Measurements from ENCODE around the gene CCT4.
A peak's percentile ranks its signal among the peaks of the same experiment; 100 is the strongest.

The CCT4 gene

GRCh38 chr2:61906186-61906470 is 17.7 kb upstream of the CCT4 start:
- TF ChIP-seq CTCF (IDR thresholded peaks at IDR 0.05; ENCODE audit: borderline replicate concordance, insufficient read depth, low read depth, low read length), result no peak
- H3K4me3 ChIP-seq (ENCODE audit: low read depth, low read length), result peak overlapping the region; percentile 83

GRCh38 chr2:61905372-61906185 is 17.1 kb upstream of the CCT4 start, which contains the start of gene COMMD1:
Gene COMMD1 (plus strand): TSS chr2:61905674. CDS start chr2:61905679, 5 bp downstream.
- TF ChIP-seq CTCF (IDR thresholded peaks at IDR 0.05; ENCODE audit: borderline replicate concordance, insufficient read depth, low read depth, low read length), result no peak
- peak within 1 kb of the TSS; percentile 83 for H3K4me3 ChIP-seq (ENCODE audit: low read depth, low read length)

- no peak for TF ChIP-seq CTCF (IDR thresholded peaks at IDR 0.05; ENCODE audit: borderline replicate concordance, insufficient read depth, low read depth, low read length)
- H3K4me3 ChIP-seq (ENCODE audit: low read depth, low read length), result no peak overlapping the region
These were observed 11.8 kb upstream of the CCT4 start for GRCh38 chr2:61900281-61900680.

- H3K4me3 ChIP-seq (ENCODE audit: low read depth, low read length), result no peak overlapping the region
- TF ChIP-seq CTCF (IDR thresholded peaks at IDR 0.05; ENCODE audit: borderline replicate concordance, insufficient read depth, low read depth, low read length), result peak; percentile 51; the same call in 1 of the 2 replicates
These were observed 10.4 kb upstream of the CCT4 start for GRCh38 chr2:61898810-61899209.

GRCh38 chr2:61887717-61888266 is 664 bp downstream of the CCT4 start:
- no peak for TF ChIP-seq CTCF (IDR thresholded peaks at IDR 0.05; ENCODE audit: borderline replicate concordance, insufficient read depth, low read depth, low read length)

GRCh38 chr2:61885896-61886603 is 2.4 kb downstream of the CCT4 start:
- no peak for TF ChIP-seq CTCF (IDR thresholded peaks at IDR 0.05; ENCODE audit: borderline replicate concordance, insufficient read depth, low read depth, low read length)
- H3K4me3 ChIP-seq (ENCODE audit: low read depth, low read length), result no peak overlapping the region

More at GRCh38 chr2:61887717-61888266, 664 bp downstream of the CCT4 start:
- peak overlapping the region; percentile 58 for H3K4me3 ChIP-seq (ENCODE audit: low read depth, low read length)

Measured in GM12875 (cell line).